Activated CD4-positive, alpha-beta T cell treated with anti-CD3 and anti-CD28 coated beads, Interleukin-2, amount 50 U/mL, for 48 hours (primary cell): ENCODE data around the gene SELP.
"Not testable (repeated sequence)": the region's sequence is repeated elsewhere in the genome, so short reads cannot be mapped to it uniquely, and the experiment has no call there.

ENCODE experiments used
- DNase-seq, 2 experiments: peaks; one replicate each; pipeline ENCODE4 v3.0.0-alpha.2; 2020

Gene SELP

GRCh38 chr1:169630006-169630405 lies at the start of gene SELP:
TSS of gene SELP (minus strand) at chr1:169630124. CDS start at chr1:169630074, 50 bp downstream.
- no peak for DNase-seq

GRCh38 chr1:169679692-169680091 lies 49.8 kb upstream of the SELP start:
- DNase-seq: no peak

DNA sequence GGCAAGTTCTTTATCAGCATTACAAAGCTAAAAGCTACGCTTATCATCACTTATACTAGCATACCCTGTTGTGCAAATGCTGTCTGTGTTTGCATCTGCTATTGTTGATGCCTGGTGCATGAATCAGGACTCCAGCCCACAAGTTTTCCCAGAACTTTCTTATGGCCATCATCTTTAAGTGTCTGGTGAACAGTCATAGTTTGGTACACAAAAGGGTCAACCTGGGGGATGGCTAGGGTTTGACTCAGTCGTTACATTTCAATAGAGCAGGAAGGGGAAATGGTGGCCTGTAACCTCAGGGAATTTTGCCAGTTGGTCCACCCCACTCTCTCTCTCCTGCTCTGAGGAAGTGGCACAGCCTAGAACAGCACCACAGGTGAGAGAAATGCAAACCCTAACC lies 46.1 kb upstream of the SELP start:
- no peak for DNase-seq

- DNase-seq: no peak
Observed at GRCh38 chr1:169670836-169671235, 40.9 kb upstream of the SELP start.

- not testable (repeated sequence) for DNase-seq
Observed at GRCh38 chr1:169670244-169670643, 40.3 kb upstream of the SELP start.

- DNase-seq: not testable (repeated sequence)
Observed at GRCh38 chr1:169667699-169668596, 38.0 kb upstream of the SELP start.

DNA sequence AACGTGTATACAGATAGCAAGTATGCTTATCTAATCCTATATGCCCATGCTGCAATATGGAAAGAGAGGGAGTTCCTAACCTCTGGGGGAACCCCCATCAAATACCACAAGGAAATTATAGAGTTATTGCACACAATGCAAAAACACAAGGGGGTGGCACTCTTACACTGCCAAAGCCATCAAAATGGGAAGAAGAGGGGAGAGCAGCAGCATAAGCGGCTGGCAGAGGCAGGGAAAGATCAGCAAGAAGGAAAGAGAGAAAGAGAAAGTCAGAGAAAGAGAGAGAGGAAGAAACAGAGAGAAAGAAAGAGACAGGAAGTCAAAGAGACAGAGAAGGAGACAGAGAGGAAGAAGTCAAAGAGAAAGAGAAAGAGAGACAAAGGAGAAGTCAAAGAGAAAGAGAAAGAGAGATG lies 37.3 kb upstream of the SELP start:
- not testable (repeated sequence) for DNase-seq

DNA sequence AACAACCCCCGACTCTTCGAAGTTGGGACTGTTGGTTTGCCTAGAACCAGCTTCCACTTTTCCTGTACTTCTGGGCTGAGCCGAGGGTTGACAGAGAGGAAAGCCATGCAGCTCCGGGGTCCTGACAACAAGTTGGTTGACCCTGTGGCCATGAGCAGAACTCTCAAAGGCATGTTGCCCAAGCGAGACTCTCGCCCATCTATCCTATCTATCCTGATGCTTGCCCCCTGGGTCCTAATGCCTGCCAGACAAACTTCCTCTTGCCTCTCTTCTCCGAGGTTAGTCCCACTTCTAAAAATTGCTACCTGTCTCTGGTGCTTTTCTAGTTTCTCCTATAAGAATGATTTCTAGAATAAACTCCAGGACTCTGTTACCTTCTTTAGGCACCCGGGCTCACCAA lies 32.8 kb upstream of the SELP start:
- not testable (repeated sequence) for DNase-seq

DNA sequence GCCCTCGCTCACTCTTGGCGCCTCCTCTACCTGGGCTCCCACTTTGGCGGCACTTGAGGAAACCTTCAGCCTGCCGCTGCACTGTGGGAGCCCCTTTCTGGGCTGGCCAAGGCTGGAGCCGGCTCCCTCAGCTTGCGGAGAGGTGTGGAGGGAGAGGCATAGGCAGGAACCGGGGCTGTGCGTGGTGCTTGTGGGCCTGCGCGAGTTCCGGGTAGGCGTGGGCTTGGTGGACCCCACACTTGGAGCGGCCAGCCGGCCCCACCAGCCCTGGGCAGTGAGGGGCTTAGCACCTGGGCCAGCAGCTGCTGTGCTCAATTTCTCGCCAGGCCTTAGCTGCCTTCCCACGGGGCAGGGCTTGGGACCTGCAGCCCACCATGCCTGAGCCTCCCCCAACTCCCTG lies 31.1 kb upstream of the SELP start:
- not testable (repeated sequence) for DNase-seq

DNA sequence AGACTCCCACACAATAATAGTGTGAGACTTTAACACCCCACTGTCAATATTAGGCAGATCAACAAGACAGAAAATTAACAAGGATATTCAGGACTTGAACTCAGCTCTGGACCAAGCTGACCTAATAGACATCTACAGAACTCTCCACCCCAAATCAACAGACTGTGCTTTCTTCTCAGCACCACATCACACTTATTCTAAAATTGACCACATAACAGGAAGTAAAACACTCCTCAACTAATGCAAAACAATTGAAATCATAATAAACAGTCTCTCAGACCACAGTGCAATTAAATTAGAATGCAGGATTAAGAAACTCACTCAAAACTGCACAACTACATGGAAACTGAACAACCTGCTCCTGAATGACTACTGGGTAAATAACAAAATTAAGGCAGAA lies 28.9 kb upstream of the SELP start:
- DNase-seq: not testable (repeated sequence)

DNA sequence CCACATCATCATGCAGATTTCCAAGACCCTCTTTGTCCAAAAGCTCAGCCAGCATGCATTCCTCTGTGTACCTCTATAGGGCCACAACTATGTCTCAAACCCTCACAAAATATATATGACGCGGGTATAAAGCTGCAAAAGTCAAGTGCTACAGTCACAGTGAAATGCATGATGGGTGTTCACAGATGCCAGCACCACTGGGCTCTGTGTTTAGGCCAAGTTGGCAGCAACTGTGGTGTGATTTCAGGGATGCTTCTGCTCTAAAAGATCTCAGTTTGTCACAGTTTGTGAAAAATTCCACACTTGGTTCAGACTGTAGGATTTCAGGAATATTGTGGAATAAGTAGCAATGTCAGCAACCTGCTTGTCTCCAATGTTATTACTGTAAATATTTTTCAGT lies 23.9 kb upstream of the SELP start:
- no peak for DNase-seq

DNA sequence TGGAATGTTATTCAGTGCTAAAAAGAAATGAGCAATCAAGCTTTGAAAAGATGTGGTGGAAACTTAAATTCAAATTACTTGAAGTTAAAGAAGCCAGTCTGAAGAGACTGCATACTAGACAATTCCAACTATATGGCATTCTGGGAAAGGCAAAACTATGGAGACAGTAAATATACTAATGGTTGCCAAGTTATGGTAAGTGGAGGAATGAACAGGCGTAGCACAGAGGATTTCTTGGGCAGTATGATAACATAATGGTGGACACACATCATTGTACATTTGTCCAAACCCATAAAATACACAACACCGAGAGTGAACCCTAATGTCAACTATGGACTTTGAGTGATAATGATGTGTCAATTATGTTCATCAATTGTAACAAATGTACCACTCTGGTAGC lies 21.1 kb upstream of the SELP start:
- no peak for DNase-seq

DNA sequence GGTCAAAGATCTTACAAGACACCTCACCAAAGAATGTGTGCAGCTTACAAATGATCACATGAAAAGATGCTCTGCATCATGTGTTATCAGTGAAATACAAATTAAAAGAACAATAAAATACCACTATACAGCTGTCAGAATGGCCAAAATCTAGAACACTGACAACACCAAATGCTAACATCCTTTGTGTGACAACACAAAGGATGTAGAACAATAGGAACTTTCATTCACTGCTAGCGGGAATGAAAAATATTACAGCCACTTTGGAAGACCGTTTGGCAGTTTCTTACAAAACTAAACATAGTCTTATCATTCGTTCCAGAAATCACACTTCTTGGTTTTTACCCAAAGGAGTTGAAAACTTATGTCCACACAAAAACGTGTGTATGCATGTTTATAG lies 20.6 kb upstream of the SELP start:
- no peak for DNase-seq

DNA sequence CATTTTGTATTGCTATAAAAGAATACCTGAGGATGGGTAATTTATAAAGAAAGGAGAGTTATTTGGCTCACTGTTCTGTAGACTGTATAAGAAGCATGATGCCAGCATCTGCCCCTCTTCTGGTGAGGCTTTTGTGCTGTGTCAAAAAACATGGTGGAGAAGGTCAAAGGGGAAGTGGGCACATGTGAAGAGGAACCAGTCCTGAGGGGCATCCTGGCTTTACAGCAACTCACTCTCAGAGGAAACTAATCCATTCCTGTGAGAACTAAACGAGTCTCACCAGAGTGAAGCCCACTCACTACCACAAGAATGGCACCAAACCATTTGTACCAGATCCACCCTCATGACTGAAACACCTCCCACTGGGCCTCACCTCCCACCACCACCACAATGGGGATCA lies 18.8 kb upstream of the SELP start:
- no peak for DNase-seq

DNA sequence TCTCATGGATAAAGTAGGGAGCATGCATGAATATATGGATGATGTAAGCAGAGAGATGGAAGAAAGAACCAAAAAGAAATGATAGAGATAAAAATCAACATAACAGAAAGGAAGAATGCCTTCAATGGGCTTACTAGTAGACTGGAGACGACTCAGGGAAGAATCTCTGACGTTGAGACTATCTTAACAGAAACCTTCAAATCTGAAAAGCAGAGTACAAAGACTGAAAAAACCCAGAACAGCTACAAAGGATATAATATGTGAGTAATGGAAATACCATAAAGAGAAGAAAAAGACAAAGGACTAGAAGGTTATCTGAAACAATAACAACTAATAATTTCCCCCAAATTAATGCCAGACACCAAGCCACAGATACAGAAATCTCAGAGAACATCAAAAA lies 18.3 kb upstream of the SELP start:
- no peak for DNase-seq

- no peak for DNase-seq
Observed at GRCh38 chr1:169647512-169647911, 17.6 kb upstream of the SELP start.

DNA sequence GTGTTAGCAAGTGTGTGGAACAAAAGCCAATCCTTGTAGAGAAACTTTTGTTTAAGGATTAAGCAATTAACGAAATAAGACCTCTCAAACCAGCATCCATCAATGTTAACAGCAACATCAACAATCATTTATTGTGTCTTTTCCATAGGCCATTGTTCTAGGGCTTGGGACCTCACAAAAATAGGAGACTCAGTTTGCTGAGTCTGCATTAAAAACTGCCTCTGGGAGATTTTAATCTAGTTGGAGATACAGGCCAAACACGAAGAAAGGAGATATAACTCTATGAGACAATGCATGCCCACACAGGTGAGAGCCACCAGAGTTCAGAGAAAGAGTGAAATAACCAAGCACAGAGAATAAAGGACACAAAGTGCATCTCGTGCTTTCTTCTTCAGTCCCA lies 14.4 kb upstream of the SELP start:
- DNase-seq: no peak

GRCh38 chr1:169634877-169635276 lies 5.0 kb upstream of the SELP start:
- DNase-seq: no peak

DNA sequence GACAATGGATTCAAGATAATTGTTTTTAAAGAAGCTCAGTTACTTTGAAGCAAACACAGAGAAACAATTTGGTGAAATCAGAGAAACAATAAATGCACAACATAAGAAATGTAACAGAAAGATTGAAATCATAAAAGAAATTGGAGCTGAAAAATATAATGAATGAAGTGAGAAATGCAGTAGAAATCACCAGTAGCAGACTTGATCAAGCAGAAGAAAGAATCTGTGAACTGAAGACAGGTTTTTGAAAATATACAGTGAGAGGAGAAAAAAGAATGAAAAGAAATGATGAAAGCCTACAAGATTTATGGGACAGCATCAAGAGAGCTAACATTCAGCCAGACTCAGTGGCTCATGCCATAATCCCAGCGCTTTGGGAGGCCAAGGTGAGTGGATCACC lies 4.2 kb upstream of the SELP start:
- no peak for DNase-seq

- no peak for DNase-seq
Observed at GRCh38 chr1:169631249-169631648, 1.3 kb upstream of the SELP start.

DNA sequence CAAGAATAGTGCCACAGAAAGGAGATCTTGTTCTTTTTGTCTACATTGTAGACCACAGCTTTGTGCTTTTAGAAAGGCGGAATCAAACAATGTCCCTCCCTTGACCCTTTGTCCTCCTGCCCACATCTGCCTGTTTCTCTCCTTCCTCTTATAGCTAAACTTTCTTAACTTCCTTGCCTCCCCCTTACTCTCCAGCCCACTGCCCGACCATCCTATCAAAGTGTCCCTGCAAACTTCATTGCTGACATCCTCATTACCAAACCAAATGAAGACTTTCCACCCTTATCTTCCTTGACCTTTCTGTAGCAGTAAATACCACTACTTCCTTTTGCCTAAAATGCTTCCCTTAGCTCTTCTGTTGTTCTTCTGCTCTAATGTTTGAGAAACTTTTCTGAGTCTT lies 5.0 kb downstream of the SELP start:
- DNase-seq: no peak

DNA sequence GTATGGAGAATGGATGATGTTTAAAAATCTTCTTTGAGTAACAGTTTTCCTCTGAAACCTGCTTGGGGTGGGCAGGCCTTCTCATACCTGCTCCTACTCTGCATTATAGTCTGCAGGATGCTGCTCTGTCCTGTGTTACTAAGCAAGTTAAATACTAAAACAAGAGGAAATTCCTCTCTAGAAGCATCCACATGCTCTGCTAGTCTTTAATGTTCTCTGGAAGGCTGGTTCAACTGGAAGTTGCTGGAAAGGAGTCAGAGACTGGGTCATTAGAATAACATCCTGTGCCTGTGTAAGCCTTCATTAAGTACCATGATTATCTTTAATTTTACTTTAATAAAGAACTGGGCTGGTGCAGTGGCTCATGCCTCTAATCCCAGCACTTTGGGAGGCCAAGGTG lies 5.8 kb downstream of the SELP start:
- no peak for DNase-seq

- no peak for DNase-seq
Observed at GRCh38 chr1:169623132-169623926, 6.6 kb downstream of the SELP start.

DNA sequence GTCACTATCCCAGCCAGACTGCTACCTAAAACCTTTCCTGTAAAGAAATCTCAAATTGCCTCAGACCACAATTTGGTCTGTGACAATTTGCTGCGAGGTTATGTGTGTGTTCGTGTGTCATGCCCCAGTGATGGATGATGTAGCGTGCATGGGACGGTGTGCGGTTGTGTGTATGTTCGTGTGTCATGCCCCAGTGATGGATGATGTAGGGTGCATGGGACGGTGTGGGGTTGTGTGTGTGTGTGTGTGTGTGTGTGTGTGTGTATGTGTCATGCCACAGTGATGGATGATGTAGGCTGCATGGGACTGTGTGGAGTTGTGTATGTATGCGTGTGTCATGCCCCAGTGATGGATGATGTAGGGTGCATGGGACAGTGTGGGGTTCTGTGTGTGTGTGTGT lies 9.4 kb downstream of the SELP start:
- no peak for DNase-seq
